ENCODE data around the gene PRPF40A.

GRCh38 chr2:152648336-152648735 is 68.9 kb downstream of the PRPF40A start:
- no peak for TF ChIP-seq EZH2 (IDR thresholded peaks at IDR 0.05; ENCODE audit: borderline replicate concordance)
- no peak for TF ChIP-seq EZH2phosphoT487 (IDR thresholded peaks at IDR 0.05; ENCODE audit: low read depth, severe bottlenecking, unreplicated experiment)
- peak; percentile 21 for TF ChIP-seq CTCF (IDR thresholded peaks at IDR 0.05; ENCODE audit: poor library complexity)
